ENCODE data around the gene CSKMT. TPM values are rescaled to one million over a fixed set of nuclear protein-coding genes. Genes with fewer than 3 reads are reported as not detected.

Gene CSKMT
- total RNA-seq, 3 donors from 2014 or later = 5.4 to 16.1 (median 5.8) TPM

- intact Hi-C loops (cut with DNase I; ENCODE audit: low total_unique reads) = no loop called here
- TF ChIP-seq CTCF (IDR thresholded peaks at IDR 0.05) = no peak
- no peak for TF ChIP-seq POLR2A (IDR thresholded peaks at IDR 0.05)
- no peak for TF ChIP-seq POLR2AphosphoS5 (IDR thresholded peaks at IDR 0.05)
- H3K27me3 ChIP-seq = no peaks in the 10 kb centered on the region
- no peak for DNase-seq (ENCODE audit: low spot score in 2 of 2)
- peak overlapping the region; percentile 13 to 54 for H3K27ac ChIP-seq
- H3K9me3 ChIP-seq = no peaks in the 10 kb centered on the region
- peaks cover 0 to 9% of the 10 kb centered on the region in 2 donors for H3K4me1 ChIP-seq
- H3K4me3 ChIP-seq = no peak overlapping the region
- H3K36me3 ChIP-seq = peaks cover 10% of the 10 kb centered on the region
Observed at GRCh38 chr11:62716816-62717215, 51.7 kb downstream of the CSKMT start.

Other genes starting within 250 kb of the CSKMT start
- gene SCGB1A1, start 246.3 kb upstream of the CSKMT start, total RNA-seq = not detected
- gene AHNAK, start 118.5 kb upstream of the CSKMT start, total RNA-seq = 1,000 to 10,000 TPM in 2 of 3 donors, 100 to 1,000 TPM in 1; 636 to 1,393 (median 1,040) TPM
- gene EEF1G, start 91.4 kb upstream of the CSKMT start, total RNA-seq = 1,000 to 10,000 TPM; 1,312 to 1,961 (median 1,794) TPM
- 10 to 100 TPM in 2 of 3 donors, 1 to 10 TPM in 1; 7.7 to 12.1 (median 10.7) TPM for gene TUT1, start 73.8 kb upstream of the CSKMT start, total RNA-seq
- 10 to 100 TPM; 61.3 to 92.8 (median 85.5) TPM for gene MTA2, start 63.4 kb upstream of the CSKMT start, total RNA-seq
- 10 to 100 TPM; 34.7 to 58.7 (median 35.7) TPM for gene EML3, start 52.5 kb upstream of the CSKMT start, total RNA-seq
- 10 to 100 TPM in 2 of 3 donors, 1 to 10 TPM in 1; 8.5 to 11.5 (median 11.0) TPM for gene ROM1, start 52.1 kb upstream of the CSKMT start, total RNA-seq
- 10 to 100 TPM; 19.0 to 38.0 (median 29.6) TPM for gene B3GAT3, start 43.3 kb upstream of the CSKMT start, total RNA-seq
- 100 to 1,000 TPM; 114 to 116 (median 116) TPM for gene GANAB, start 18.7 kb upstream of the CSKMT start, total RNA-seq
- 10 to 100 TPM; 14.6 to 19.0 (median 18.4) TPM for gene INTS5, start 12.0 kb upstream of the CSKMT start, total RNA-seq
- gene C11orf98, start 102 bp upstream of the CSKMT start, total RNA-seq = 10 to 100 TPM; 22.9 to 42.9 (median 25.2) TPM
- 1 to 10 TPM; 7.4 to 9.8 (median 8.3) TPM for gene UQCC3, start 6.4 kb downstream of the CSKMT start, total RNA-seq
- 1 to 10 TPM; 4.3 to 6.0 (median 5.6) TPM for gene LBHD1, start 7.0 kb downstream of the CSKMT start, total RNA-seq
- 100 to 1,000 TPM; 204 to 248 (median 239) TPM for gene UBXN1, start 13.8 kb downstream of the CSKMT start, total RNA-seq
- 10 to 100 TPM in 2 of 3 donors, 1 to 10 TPM in 1; 9.8 to 15.1 (median 13.6) TPM for gene LRRN4CL, start 24.2 kb downstream of the CSKMT start, total RNA-seq
- 10 to 100 TPM; 40.2 to 58.4 (median 54.1) TPM for gene BSCL2, start 42.1 kb downstream of the CSKMT start, total RNA-seq
- gene GNG3, start 42.4 kb downstream of the CSKMT start, total RNA-seq = not detected
- 10 to 100 TPM; 22.3 to 24.5 (median 23.6) TPM for gene HNRNPUL2, start 62.1 kb downstream of the CSKMT start, total RNA-seq
- 10 to 100 TPM; 19.2 to 26.2 (median 25.8) TPM for gene TTC9C, start 63.2 kb downstream of the CSKMT start, total RNA-seq
- gene ZBTB3, start 88.8 kb downstream of the CSKMT start, total RNA-seq = 1 to 10 TPM; 5.9 to 9.7 (median 9.0) TPM
- gene POLR2G, start 96.3 kb downstream of the CSKMT start, total RNA-seq = 10 to 100 TPM; 54.2 to 80.6 (median 65.5) TPM
- 10 to 100 TPM; 14.1 to 20.8 (median 20.5) TPM for gene TAF6L, start 106.1 kb downstream of the CSKMT start, total RNA-seq
- gene TMEM179B, start 122.1 kb downstream of the CSKMT start, total RNA-seq = 10 to 100 TPM; 61.4 to 66.9 (median 64.9) TPM
- 10 to 100 TPM; 26.9 to 34.1 (median 29.8) TPM for gene TMEM223, start 126.7 kb downstream of the CSKMT start, total RNA-seq
- 10 to 100 TPM; 74.9 to 89.3 (median 76.4) TPM for gene NXF1, start 140.1 kb downstream of the CSKMT start, total RNA-seq
- gene STX5, start 166.7 kb downstream of the CSKMT start, total RNA-seq = 10 to 100 TPM; 30.8 to 42.3 (median 34.2) TPM
- 1 to 10 TPM in 1 of 3 donors, not detected in 2; 1.6 TPM for gene TEX54, start 167.5 kb downstream of the CSKMT start, total RNA-seq
- gene WDR74, start 174.3 kb downstream of the CSKMT start, total RNA-seq = 10 to 100 TPM; 46.6 to 62.6 (median 48.7) TPM
- gene SLC3A2, start 215.6 kb downstream of the CSKMT start, total RNA-seq = 100 to 1,000 TPM; 147 to 214 (median 171) TPM